Stimulated activated CD8-positive, alpha-beta memory T cell treated with anti-CD3 and anti-CD28 coated beads, Interleukin-7, amount 100 ng/mL, for 1 hour (primary cell): ENCODE data around the gene PYROXD2.

Experiments
- DNase-seq, 2 donors: peaks; one replicate each; pipeline ENCODE4 v3.0.0-alpha.2; 2020; ENCODE audit warnings: low read depth in 2 of 2

The PYROXD2 gene

DNA sequence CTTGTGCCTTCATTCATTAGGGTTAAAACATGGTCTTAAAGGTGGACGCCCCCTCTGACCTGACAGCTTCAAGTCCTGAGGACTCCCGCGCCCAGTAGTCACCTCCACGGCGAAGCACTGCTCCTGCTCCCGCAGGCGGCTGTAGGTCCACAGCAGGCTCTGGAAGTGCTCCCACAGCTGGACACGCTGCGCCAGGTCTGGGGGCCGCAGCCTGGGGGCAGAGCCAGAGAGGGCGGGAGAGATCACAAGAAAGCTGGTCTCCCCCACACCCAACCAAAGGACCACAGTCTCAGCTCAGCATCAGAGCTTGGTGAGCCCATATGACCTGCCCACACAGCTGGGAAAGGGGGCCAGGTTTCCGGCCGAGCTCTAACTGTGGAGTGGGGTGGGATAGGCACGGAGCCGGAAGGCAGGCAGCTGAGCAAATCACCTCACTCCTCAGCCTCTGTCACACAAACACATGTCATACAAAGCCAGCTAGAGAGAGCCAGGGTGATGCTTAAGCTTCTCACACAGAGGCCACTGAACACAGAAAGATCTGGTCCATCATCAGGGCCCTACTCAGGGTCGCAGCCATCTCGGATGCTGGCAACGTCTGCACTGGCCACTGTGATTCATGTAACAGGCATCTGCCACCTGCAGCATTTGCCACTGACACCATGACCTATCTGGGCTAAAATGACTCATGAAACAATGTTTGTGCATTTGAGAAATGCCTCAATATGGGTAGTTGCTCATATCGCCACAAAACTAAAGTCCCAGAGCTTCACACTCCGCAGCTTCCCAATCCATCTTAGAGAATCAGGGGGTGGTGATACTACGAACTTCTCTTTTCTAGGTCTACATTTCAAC lies 19.1 kb upstream of the PYROXD2 start:
- DNase-seq: no peak

DNA sequence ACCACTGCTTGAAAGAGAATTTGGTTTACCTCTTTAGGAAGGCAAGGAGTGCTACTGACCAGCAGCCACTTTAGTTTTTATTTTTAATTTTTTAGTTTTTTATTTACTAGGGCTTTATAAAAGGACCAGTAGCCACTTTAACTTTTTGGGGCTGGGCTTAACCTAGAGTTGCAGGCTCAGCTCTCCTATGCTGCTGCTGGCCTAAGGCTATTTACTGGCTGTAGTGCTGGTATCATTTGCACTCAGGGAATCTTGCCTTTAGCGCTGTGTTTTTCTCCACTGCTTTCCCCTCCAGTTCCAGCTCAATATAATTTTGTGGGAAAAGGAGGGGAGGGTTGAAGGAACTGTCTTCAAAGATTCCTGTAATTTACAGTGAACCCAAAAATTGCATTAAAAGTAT lies 18.4 kb upstream of the PYROXD2 start:
- no peak for DNase-seq

DNA sequence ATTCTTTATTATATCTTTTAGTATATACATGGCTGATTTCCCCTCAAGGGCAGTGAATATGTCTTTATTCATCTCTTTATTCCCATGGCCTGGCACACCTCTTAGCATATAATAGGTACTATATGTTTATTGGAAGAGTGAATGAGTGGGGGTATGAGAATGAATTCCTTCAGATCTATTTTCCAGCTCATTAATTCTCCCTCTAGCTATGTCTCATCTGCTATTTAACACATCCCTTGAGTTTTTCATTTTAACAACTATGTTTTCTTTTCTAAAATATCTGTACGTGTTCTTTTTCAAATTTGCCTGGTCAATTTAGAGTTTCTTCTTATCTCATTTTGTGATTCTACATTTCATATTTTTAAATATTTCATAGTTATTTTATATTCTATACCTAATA lies 17.3 kb upstream of the PYROXD2 start:
- DNase-seq: no peak

DNA sequence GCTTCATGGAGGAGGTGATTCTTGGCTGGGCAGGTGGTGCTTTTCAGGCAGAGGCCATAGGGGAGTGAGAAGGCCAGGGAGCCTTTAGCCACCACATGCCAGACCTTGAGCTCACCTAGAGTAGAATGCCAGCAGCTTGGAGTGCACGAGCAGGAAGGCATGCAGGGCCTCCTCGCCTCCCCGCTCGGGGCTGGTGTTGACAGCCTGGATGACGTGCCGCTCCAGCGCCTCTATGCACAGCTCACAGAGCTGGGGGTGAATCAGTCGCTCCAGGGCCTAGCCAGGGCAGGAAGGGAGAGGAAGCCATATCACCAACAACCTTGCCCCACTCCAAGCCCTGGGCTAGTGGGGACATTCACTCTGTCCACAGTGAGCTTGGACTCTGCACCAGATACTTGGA lies 16.0 kb upstream of the PYROXD2 start:
- DNase-seq: no peak

DNA sequence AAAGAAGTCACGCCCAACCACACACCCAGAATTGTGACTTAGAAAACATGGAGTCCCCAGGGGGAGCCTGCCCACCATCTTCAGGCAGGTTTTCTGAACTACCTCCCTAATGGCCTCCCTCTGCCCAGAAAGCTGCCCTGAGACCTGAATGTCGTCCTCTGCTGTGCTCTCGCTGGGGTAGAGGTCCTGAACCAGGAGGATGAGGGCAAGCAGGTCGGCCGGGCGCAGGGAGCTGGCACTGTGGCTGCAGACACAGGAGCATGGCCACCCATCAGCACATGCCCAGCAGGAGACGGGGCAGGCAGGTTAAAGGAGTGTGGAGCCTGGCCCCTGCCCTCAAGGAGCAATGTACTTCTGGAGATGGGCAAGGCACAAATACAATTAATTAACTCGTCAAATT lies 15.4 kb upstream of the PYROXD2 start:
- DNase-seq: no peak

DNA sequence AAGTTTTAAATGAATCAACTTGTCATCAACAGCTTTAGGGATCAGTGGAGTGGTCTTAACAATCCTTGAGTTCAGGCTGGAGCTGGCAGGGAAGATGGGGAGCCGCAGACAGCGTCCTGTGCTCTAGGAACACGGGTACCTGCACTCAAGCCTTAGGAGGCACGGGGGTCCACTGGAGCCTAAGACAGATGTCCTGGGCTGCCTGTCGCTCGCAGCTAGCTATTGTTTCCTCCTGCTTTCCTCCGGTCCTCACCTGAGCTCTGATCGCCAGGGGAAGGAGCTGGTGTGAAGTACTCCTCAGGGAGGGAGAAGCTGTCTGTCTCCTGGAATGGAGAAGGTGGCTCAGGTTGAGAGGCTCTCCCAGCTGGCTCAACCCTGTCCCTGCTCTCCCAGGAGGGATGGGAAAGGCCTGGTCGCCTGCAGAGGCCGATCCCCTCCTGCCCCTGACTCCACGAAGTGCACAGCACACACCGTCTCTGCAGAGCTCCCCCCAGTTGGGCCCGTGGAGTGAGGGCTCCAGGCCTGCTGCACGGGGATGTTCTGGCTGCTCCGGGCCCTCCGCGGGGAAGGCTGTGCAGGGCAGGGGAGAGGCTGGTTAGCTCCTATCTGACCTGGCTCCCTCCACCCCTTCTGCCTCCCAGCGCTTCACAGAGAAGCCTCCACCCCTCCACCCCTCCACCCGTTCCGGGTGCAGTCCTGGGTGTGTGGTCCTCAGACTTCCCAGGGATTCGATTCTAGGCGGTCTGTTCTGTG lies 14.5 kb upstream of the PYROXD2 start:
- DNase-seq: no peak

DNA sequence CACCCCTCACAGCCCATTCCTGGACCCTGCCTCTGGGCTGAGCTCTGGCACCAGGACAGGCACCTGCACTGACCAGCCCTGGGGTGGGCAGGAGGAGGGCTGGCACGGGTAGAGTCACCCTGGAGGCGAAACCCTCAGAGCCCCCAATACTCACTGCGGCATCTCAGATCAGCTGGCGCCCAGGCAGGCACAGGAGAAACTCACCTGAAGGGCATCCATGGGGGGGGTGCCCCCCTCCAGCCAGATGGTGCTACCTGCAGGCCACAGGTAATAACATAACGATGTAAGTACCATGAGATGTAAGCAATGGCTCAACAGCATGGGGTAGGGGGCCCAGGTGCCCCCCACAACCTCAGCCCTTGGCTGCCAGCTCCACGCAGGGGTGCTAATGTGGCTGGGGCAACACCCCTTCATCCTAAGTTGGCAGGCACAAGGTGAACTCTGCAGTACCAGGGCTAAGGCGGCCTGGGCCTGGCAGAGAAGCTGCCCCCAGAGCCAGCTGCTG lies 12.1 kb upstream of the PYROXD2 start:
- DNase-seq: no peak

DNA sequence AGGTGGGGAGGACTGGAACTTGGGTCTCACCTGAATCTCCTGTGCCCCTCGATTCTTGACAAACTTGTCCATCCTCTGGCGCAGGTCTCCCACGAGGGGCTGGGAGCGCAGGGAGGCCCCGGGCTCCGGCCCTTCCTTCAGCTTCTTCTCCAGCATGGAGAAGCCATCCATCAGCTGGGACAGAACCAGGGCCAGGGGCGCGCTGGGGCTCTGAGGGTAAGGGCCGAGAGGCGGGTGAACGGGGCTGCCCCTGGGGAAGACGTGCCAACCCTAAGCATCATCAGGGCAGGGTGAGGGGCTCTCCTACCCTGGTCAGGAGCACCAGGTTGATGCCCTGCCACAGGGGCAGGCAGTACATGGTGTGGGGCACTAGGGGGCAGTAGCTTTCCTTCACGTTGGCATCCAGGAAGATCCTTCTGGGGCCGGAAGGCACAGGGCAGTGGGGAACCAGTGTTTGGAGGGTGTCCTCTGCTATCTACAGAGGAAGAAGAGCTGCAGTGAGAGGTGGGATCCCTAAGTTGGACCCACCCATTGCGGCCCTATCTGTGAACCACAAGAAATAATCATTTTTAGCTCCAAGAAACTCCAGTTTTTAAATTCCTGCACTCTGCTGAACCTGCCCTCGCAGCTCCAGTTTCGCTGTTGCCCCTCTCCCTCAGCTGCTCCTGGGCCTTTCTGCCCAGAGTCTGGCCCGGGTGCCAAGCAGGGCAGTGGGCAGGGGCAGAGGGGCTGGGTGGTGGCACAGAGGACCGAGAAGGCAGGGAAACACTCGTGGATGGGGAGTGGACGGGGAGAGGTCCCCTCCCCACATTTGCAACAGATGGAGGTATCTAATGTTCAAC lies 10.8 kb upstream of the PYROXD2 start:
- DNase-seq: no peak

DNA sequence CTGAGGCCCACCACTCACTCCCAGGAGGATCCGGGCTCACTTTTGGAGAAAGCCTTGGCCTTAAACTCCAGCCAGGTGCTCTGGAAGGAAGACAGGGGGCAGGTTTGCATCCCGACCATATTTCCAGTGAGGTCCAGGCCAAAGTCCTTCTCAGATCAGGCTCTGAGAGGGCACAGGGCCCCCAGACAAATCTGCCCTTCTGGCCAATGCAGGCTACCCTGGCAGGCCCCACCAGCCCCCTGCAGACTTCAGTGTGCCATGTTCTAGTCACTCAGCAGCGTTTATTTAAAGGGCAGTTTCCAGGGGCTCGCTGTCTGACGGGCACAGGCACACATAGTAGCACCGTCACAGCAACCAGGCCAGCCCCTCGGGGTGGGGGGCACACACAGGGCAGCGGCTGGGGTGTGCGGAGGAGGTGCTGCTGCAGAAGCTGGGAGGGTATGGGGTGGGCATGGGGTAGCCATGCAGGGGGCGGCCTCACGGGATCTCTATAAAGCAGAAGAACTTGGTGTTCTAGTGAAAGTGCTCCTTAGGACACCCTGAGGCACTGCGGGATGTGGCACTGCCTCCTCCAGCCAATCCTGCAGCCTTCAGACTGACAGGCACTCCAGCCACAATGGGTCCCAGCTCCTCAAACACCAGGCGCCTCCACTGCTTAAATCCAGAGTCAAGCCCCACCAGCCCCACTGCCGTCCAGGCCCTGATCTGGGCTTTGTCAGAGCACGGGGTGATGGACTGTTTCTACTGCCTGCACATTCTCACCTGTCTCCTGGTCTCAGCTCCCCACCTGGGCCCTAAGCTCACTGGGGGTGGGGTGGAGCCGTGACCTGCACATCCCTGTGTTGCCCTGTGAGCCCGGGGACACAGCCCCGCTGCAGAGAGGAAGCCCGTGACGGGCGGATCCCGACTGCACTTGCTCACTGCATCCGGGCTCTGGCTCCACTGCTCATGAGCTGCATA lies 9.6 kb upstream of the PYROXD2 start:
- DNase-seq: no peak

DNA sequence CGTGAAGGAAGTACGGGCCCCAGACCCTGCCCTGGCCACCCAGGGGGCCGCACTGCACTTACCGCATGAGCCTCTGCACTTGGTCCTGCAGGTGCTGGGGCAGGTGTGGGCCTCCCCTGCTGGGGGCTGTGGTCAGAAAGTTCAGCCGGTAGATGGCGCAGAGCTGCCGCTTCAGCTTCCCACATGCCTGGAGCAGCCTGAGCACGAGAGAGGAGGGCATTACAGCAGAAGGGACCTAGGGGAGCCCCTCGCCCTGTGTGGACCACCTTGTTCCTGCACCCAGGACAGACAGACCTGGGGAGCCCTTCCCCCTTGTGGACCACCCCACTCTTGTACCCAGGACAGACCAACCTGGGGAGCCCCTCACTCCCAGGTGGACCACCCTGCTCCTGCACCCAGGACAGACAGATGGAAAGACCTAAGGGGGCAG lies 8.7 kb upstream of the PYROXD2 start:
- DNase-seq: no peak

DNA sequence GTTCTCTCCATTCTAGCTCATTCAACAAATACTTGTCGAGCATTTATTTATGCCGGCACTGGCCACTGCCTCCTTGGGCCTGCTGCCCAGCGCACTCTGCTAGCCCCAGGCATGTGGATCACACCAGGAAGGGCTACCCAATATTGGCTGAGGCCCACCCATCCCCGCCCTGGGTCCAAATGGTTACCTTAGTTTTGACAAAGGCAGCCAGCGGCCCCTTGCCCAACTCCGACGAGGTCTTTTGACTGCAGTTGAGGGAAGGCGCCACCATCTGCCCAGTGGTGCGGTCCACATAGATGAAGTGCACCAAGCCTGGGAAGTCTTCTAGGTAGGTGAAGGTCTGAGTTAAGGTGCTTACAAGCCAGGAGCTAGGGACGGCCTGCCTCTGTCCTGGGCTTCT lies 7.2 kb upstream of the PYROXD2 start:
- DNase-seq: no peak

DNA sequence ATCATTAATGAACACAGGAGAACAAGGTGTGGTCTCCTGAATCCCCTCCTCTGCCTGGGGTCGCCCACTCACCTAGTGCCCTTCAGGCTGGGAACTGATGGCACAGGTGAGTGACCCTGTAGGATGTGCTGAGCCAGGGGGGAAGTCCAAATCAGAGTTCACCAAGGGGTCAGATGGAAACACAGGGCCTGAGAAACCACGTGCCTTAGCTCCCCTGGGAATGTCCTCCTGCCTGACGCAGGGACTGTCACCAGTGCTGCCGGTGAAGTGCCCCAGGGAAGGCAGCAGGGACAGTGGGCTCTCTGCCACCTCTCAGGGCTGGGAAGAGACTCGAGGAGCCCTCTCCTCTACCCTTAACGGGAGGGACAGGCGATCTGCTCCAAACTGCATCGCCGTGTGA lies 5.8 kb upstream of the PYROXD2 start:
- no peak for DNase-seq

DNA sequence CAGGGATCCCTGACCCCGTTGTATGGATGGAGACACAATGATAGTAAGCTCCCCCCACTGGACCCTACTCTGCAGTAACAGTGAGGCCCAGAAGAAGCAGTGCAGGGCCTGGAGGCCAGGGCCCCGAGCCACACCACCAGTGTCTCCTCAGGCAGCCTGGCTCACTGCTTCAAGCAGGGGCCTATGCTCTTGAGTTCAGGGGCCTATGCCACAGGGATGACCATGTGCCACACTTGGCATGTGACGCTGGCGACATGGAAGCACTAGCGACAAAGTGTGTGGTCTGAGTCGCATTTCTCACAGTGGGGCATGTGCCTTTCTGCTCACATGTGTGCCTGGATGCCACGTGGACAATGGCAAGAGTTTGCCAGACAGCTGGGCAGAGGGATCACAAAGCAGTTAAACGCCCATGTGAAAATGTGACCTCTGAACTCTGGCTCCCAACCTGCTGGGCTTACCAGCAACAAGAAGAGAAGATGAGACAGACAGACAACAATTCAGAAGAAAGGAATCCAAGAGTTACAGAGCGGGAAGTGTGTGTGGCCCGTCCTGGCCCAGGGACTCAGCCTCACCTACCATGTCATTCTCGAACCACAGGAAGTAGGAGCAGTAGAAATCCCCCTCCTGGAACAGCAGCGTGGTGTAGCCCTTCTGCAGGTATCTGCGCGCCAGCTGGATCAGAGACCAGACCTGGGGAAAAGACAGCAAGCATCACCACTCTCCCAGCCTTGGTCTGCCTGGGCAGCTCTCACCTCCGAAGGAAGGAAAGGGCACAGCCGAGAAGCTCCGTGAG lies 4.7 kb upstream of the PYROXD2 start:
- no peak for DNase-seq

DNA sequence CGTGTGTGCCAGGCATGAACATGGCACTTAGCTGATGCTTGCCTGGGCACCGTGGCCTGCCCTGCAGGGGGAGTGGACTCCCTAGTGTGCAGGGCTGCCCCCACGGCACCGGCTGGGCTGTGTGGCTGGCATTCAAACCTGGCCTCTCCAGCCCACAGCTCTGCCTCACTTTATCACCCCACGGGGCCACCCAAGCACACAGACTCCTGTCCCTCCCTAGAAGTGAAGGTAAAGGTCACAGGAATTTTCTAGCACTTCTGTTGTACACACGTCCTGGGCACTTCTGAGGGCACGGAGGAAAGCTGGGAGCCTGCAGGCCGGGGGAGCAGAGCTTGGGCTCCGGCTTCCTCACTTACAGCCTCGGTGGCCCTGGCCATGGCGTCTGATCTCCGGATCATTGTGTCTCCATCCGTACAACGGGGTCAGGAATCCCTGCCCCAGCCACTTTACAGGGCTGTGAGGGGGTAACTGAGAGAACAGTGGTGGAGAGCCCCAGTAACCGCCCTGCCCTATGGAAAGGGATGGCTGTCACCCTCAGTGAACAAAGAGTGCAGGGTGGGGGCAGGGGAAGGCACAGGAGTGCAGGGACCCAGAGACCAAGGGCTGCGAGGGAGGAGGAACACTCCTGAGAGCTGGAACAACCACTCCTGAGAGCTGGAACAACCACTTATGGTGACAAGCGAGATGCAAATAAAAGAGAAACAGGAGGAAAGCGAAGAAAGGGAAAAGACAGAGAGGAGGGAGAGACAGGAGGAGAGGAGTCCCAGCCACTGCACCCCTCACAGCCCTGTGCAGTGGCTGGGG lies 3.9 kb upstream of the PYROXD2 start:
- no peak for DNase-seq

DNA sequence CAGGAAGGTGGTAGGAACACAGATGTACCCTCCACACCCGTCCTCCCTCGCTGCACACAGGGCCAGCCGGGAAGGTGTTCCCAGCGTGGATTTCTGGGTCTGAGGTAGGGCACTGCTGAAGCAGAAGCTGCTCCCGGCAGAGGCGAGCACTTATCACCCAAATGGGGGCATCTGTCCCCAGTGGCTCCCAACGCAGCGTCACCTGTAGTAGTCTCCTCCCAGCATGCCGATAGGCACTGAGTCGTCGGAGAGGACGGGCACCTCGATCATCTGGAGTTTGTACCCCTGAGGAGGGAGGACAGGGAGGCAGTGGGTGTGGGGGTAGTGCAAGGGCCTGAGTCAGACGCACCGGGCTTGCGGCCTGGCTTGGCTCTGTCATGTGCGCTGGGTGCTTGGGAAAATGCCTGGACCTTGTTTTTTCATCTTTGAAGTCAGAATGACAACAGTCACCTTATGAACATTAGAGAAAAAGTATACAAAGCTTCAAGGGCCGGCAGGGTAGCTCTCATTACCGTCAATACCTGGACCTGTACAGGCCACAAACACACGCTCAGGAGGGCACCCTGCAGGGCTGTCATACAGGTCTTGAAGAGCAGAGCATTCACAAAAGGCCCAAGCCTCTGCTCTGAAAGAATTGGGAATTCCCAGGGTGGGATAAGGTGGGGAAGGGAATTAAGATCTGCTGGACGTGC lies 3.1 kb upstream of the PYROXD2 start:
- no peak for DNase-seq

DNA sequence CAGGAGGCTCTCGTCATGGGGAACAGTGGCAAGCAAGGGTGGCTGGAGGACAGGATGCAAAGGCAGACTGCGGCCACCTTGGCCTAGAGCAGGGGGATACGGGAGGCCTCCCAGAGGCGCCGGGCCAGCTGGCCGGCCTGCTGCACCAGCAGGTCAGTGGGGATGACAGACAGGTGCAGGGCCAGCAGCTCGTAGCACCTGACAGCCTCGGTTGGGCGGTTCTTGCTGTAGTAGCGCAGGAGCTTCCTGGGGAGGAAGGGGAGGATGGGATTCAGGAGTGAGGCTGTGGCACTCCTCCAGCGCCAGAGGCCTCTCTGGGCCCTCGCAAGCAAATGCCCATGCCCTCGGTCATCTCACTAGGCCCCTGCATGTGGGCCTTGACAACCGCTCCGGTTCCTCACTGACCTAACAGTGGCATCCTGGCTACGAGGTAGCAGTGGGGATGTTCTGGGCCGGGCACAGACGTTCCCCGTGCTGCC lies 2.5 kb upstream of the PYROXD2 start:
- DNase-seq: no peak

DNA sequence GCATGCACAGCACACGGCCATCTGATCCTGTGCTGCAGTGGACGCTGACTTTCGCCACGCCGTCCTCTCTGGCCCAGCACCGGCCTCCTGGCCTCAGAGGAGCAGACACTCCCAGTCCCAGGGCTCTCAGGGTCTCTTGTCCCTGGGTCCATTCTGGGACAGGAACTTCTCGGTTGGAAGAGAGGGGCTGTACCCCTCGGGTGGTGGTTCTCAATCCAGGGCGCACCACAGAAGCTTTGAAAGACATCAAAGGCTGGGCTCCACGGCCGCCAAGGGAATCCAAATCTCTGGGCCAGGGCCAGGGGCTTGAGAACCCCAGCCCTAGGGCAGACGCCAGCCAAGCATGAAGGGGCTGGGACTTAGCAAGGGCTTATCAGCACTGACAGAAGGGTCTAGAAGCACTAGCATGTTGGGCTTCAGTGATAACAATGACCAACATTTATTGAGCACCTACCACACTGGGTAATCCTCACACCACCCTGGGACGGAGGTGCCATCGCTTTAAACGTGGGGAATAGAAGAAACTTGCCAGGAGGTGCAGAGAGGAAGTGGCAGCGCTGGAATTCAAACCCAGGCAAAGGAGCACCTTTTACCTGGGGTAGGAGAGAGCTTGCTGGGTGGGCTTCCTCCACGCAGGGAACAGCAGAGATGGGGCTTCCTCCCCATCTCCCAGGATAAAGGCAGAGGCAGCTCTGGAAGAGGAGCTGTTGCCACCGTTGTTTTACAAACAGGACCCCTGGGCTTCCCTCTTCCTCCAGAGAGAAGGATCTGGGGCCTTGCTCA lies 1.8 kb upstream of the PYROXD2 start:
- DNase-seq: no peak

DNA sequence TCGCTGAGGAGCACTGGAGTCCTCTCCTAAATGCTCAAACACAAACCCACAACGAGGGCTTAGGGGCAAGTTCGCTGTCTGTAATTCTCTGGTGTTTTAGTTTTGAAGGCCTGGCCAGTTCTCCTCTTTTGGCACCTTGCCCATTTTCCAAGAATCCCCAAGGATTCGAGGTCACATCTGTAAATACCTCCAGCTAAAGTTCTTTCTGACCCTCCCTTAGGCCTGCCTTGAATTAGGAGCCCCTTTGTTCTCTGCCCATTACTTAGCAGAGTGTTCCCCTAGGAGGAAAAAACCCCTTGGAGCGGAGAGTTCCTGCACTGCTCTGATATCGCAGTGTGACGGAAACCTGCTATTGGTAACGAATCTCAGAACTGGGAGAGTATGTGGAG lies 743 bp upstream of the PYROXD2 start:
- DNase-seq: no peak
